GM18951 (cell line): ENCODE results near the gene TBX15.

Experiments used
- POLR2A ChIP-seq: IDR thresholded peaks from 4 replicates; pipeline ENCODE4 v1.6.1; 2011; ENCODE audit warnings: mild to moderate bottlenecking; ENCODE audit not compliant: insufficient read length, insufficient read depth; ENCODE audit errors: extremely low read depth
- in situ Hi-C: fragments of 300-500 bp; cut with MboI; formaldehyde crosslinking; loops from one replicate; pipeline ENCODE4 v1.12.0; 2022; ENCODE audit warnings: low sequenced_read_pairs, mixed read lengths, inconsistent platforms; ENCODE audit not compliant: unreplicated experiment

TBX15 gene

GRCh38 chr1:118877668-118878396, 110.3 kb downstream of the TBX15 start:
- TF ChIP-seq POLR2A = no peak
- in situ Hi-C loops = no loop called here

GRCh38 chr1:118871582-118872171, 116.5 kb downstream of the TBX15 start:
- no peak for TF ChIP-seq POLR2A
- in situ Hi-C loops = no loop called here

- no peak for TF ChIP-seq POLR2A
- in situ Hi-C loops = no loop called here
Measured at GRCh38 chr1:118868387-118868786, 119.8 kb downstream of the TBX15 start.

GRCh38 chr1:118866330-118866729, 121.8 kb downstream of the TBX15 start:
- TF ChIP-seq POLR2A = no peak
- in situ Hi-C loops = no loop called here

- no peak for TF ChIP-seq POLR2A
- in situ Hi-C loops = no loop called here
Measured at GRCh38 chr1:118863688-118864087, 124.5 kb downstream of the TBX15 start.

GRCh38 chr1:118862755-118863154, 125.4 kb downstream of the TBX15 start:
- in situ Hi-C loops = no loop called here

GRCh38 chr1:118861216-118861615, 126.9 kb downstream of the TBX15 start:
- in situ Hi-C loops = no loop called here

More at GRCh38 chr1:118862755-118863154, 125.4 kb downstream of the TBX15 start:
- no peak for TF ChIP-seq POLR2A

GRCh38 chr1:118859999-118860398, 128.1 kb downstream of the TBX15 start:
- in situ Hi-C loops = no loop called here
- TF ChIP-seq POLR2A = no peak

More at GRCh38 chr1:118861216-118861615, 126.9 kb downstream of the TBX15 start:
- TF ChIP-seq POLR2A = no peak

- no peak for TF ChIP-seq POLR2A
- in situ Hi-C loops = no loop called here
Measured at GRCh38 chr1:118846443-118846842, 141.7 kb downstream of the TBX15 start.

GRCh38 chr1:118842452-118843201, 145.5 kb downstream of the TBX15 start:
- no peak for TF ChIP-seq POLR2A
- in situ Hi-C loops = no loop called here

GRCh38 chr1:118841521-118841920, 146.6 kb downstream of the TBX15 start:
- TF ChIP-seq POLR2A = no peak
- in situ Hi-C loops = no loop called here
